ENCODE data around the gene SCARB1. TPM values are rescaled to one million over a fixed set of nuclear protein-coding genes. Genes with fewer than 3 reads are reported as not detected.

SCARB1 gene
- polyA plus RNA-seq, 1 experiment = 10.3 TPM

- H3K27ac ChIP-seq (ENCODE audit: low read depth, low read length) = no peak overlapping the region
- CTCF ChIA-PET = no interaction called here
- H3K27me3 ChIP-seq (ENCODE audit: control insufficient read depth, insufficient read depth, low read length) = no peaks in the 10 kb centered on the region
- H3K9me3 ChIP-seq (ENCODE audit: control insufficient read depth, insufficient read depth, low read length) = no peaks in the 10 kb centered on the region; the same call in 1 of the 2 replicates
- no peak for TF ChIP-seq CTCF (IDR thresholded peaks at IDR 0.05; ENCODE audit: low read depth, low read length)
- POLR2A ChIA-PET = no interaction called here
- no peak for DNase-seq (ENCODE audit: low read depth, low spot score)
- H3K4me3 ChIP-seq (ENCODE audit: low read depth, low read length) = no peak overlapping the region
Measured at GRCh38 chr12:124835656-124836410, 27.8 kb downstream of the SCARB1 start.

DNA sequence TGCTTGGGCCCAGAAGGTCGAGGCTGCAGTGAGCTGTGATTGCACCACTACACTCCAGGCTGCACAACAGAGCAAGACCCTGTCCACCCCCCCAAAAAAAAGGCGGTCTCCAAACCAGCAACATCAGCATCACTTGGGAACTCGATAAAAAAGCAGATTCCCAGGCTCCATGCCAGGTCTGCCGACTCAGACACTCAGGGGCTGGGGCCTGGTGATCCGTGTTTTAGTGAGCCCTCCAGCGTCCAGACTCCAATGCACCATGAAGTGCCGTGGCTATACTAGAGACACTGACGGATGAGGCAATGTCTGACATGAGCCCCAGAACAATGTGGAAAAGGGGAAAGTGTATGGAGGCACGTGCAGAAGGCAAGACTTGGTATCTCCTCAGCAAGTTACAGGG is 28.8 kb downstream of the SCARB1 start:
- Histone ChIP-seq H3K4me3 (ENCODE audit: low read depth, low read length) (no peak overlapping the region), H3K9me3 (ENCODE audit: control insufficient read depth, insufficient read depth, low read length) (peaks cover 4% of the 10 kb centered on the region), H3K27ac (ENCODE audit: low read depth, low read length) (no peak overlapping the region), H3K27me3 (ENCODE audit: control insufficient read depth, insufficient read depth, low read length) (no peaks in the 10 kb centered on the region)
- DNase-seq (ENCODE audit: low read depth, low spot score) = no peak
- ChIA-PET POLR2A (no interaction called here), CTCF (no interaction called here)
- no peak for TF ChIP-seq CTCF (IDR thresholded peaks at IDR 0.05; ENCODE audit: low read depth, low read length)

GRCh38 chr12:124833693-124834122 is 30.0 kb downstream of the SCARB1 start:
- H3K9me3 ChIP-seq (ENCODE audit: control insufficient read depth, insufficient read depth, low read length) = peaks cover 10% of the 10 kb centered on the region
- no peak for DNase-seq (ENCODE audit: low read depth, low spot score)
- TF ChIP-seq CTCF (IDR thresholded peaks at IDR 0.05; ENCODE audit: low read depth, low read length) = no peak
- ChIA-PET CTCF (interaction anchor here (1.0 kb wide), 1 partner anchor 73 kb away, joined by 3 read pairs; no protein-coding TSS in a partner anchor), POLR2A (no interaction called here)
- no peak overlapping the region for H3K4me3 ChIP-seq (ENCODE audit: low read depth, low read length)
- no peaks in the 10 kb centered on the region for H3K27me3 ChIP-seq (ENCODE audit: control insufficient read depth, insufficient read depth, low read length)
- no peak overlapping the region for H3K27ac ChIP-seq (ENCODE audit: low read depth, low read length)

DNA sequence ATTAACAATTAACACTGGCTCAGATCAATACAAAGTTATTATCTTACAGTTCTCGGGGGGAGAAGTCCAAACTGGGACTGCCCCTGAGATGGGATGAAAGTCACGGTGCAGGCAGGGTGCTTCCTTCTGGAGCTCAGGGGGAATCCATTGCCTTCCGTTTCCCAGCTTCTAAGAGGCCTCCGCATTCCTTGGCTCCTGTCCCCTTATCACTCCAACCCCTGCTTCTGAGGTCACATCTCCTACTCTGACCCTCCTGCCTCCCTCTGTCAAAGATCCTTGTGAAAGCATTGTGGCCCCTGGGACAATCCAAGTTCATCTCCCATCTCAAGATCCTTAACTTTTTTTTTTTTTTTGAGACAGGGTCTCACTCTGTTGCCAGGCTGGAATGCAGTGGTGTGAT is 30.8 kb downstream of the SCARB1 start:
- TF ChIP-seq CTCF (IDR thresholded peaks at IDR 0.05; ENCODE audit: low read depth, low read length) = no peak
- ChIA-PET POLR2A (no interaction called here), CTCF (interaction anchor here (0.6 kb wide), 1 partner anchor 84 kb away, joined by 5 read pairs; no protein-coding TSS in a partner anchor)
- DNase-seq (ENCODE audit: low read depth, low spot score) = no peak
- no peaks in the 10 kb centered on the region for H3K27me3 ChIP-seq (ENCODE audit: control insufficient read depth, insufficient read depth, low read length)
- H3K4me3 ChIP-seq (ENCODE audit: low read depth, low read length) = no peak overlapping the region
- peaks cover 10% of the 10 kb centered on the region for H3K9me3 ChIP-seq (ENCODE audit: control insufficient read depth, insufficient read depth, low read length)
- no peak overlapping the region for H3K27ac ChIP-seq (ENCODE audit: low read depth, low read length)

GRCh38 chr12:124831590-124831989 is 32.1 kb downstream of the SCARB1 start:
- Histone ChIP-seq H3K4me3 (ENCODE audit: low read depth, low read length) (no peak overlapping the region), H3K9me3 (ENCODE audit: control insufficient read depth, insufficient read depth, low read length) (peaks cover 10% of the 10 kb centered on the region), H3K27me3 (ENCODE audit: control insufficient read depth, insufficient read depth, low read length) (no peaks in the 10 kb centered on the region), H3K27ac (ENCODE audit: low read depth, low read length) (no peak overlapping the region)
- CTCF ChIA-PET = no interaction called here
- TF ChIP-seq CTCF (IDR thresholded peaks at IDR 0.05; ENCODE audit: low read depth, low read length) = no peak
- POLR2A ChIA-PET = no interaction called here
- no peak for DNase-seq (ENCODE audit: low read depth, low spot score)

Data from AG04450 (cell line).